ENCODE measurements around the gene EML4. TPM values are rescaled to one million over a fixed set of nuclear protein-coding genes. Genes with fewer than 3 reads are reported as not detected.
"Not testable (repeated sequence)": the region's sequence is repeated elsewhere in the genome, so short reads cannot be mapped to it uniquely, and the experiment has no call there.

The EML4 gene
- total RNA-seq, 1 donor from 2014 or later, result 33.7 TPM

- no peak for DNase-seq (ENCODE audit: low read depth)
- no peak for TF ChIP-seq CTCF (conservative IDR thresholded peaks at IDR 0.05; ENCODE audit: low read depth, low read length)
- H3K4me3 ChIP-seq (ENCODE audit: low read depth, low read length), result no peak overlapping the region
Observed at GRCh38 chr2:42172566-42172965, 3.4 kb downstream of the EML4 start.

GRCh38 chr2:42173467-42173866, 4.3 kb downstream of the EML4 start:
- not testable (repeated sequence) for DNase-seq (ENCODE audit: low read depth); H3K4me3 ChIP-seq (ENCODE audit: low read depth, low read length)

GRCh38 chr2:42176992-42177738, 8.0 kb downstream of the EML4 start:
- no peak overlapping the region for H3K4me3 ChIP-seq (ENCODE audit: low read depth, low read length)
- no peak for TF ChIP-seq CTCF (conservative IDR thresholded peaks at IDR 0.05; ENCODE audit: low read depth, low read length)
- DNase-seq (ENCODE audit: low read depth), result no peak

GRCh38 chr2:42178335-42178734, 9.2 kb downstream of the EML4 start:
- DNase-seq (ENCODE audit: low read depth), result no peak
- no peak for TF ChIP-seq CTCF (conservative IDR thresholded peaks at IDR 0.05; ENCODE audit: low read depth, low read length)
- no peak overlapping the region for H3K4me3 ChIP-seq (ENCODE audit: low read depth, low read length)

GRCh38 chr2:42180300-42180699, 11.1 kb downstream of the EML4 start:
- DNase-seq (ENCODE audit: low read depth), result no peak
- H3K4me3 ChIP-seq (ENCODE audit: low read depth, low read length), result no peak overlapping the region
- no peak for TF ChIP-seq CTCF (conservative IDR thresholded peaks at IDR 0.05; ENCODE audit: low read depth, low read length)

GRCh38 chr2:42182654-42183308, 13.6 kb downstream of the EML4 start:
- H3K4me3 ChIP-seq (ENCODE audit: low read depth, low read length), result no peak overlapping the region
- no peak for DNase-seq (ENCODE audit: low read depth)
- no peak for TF ChIP-seq CTCF (conservative IDR thresholded peaks at IDR 0.05; ENCODE audit: low read depth, low read length)

- TF ChIP-seq CTCF (conservative IDR thresholded peaks at IDR 0.05; ENCODE audit: low read depth, low read length), result no peak
- H3K4me3 ChIP-seq (ENCODE audit: low read depth, low read length), result no peak overlapping the region
- no peak for DNase-seq (ENCODE audit: low read depth)
Observed at GRCh38 chr2:42183775-42184174, 14.6 kb downstream of the EML4 start.
